GM12878 (cell line): Measurements from ENCODE around the gene MRPL44. TPM values are rescaled to one million over a fixed set of nuclear protein-coding genes. Genes with fewer than 3 reads are reported as not detected.

Source experiments
- ATF7 ChIP-seq: fragments of 450-650 bp; IDR thresholded peaks from 2 replicates; pipeline ENCODE4 v1.6.1; 2016; ENCODE audit warnings: low read depth, mild to moderate bottlenecking
- CBX5 ChIP-seq: sonication (generic); IDR thresholded peaks from 2 replicates; pipeline ENCODE4 v1.6.1; 2016; ENCODE audit warnings: low read depth, moderate library complexity, mild to moderate bottlenecking, inconsistent platforms
- CHD1 ChIP-seq: IDR thresholded peaks from 2 replicates; pipeline ENCODE4 v1.6.1; 2012; ENCODE audit warnings: low read depth, low read length, improper control_type of control experiment
- ESRRA ChIP-seq: IDR thresholded peaks from 2 replicates; pipeline ENCODE4 v1.6.1; 2012; ENCODE audit warnings: mild to moderate bottlenecking, low read length, improper control_type of control experiment
- GABPA ChIP-seq: IDR thresholded peaks from 2 replicates; pipeline ENCODE4 v1.6.1; 2014; ENCODE audit warnings: antibody characterized with exemption, low read depth, mild to moderate bottlenecking, inconsistent platforms
- GATAD2B ChIP-seq: fragments of 450-650 bp; conservative IDR thresholded peaks from 2 replicates; pipeline ENCODE4 v1.6.1; 2017; ENCODE audit warnings: low read depth, mild to moderate bottlenecking, moderate library complexity
- LARP7 ChIP-seq: fragments of 450-650 bp; IDR thresholded peaks from 2 replicates; pipeline ENCODE4 v1.6.1; 2017; ENCODE audit warnings: mild to moderate bottlenecking
- MTA3 ChIP-seq: IDR thresholded peaks from 2 replicates; pipeline ENCODE4 v1.6.1; 2012; ENCODE audit warnings: low read length, inconsistent platforms, borderline replicate concordance
- SMAD5 ChIP-seq: IDR thresholded peaks from 2 replicates; pipeline ENCODE4 v1.6.1; 2016; ENCODE audit warnings: antibody characterized with exemption, low read depth
- SPI1 ChIP-seq: IDR thresholded peaks from 2 replicates; pipeline ENCODE4 v1.6.1; 2011; ENCODE audit warnings: low read depth, mild to moderate bottlenecking, low read length, moderate library complexity, borderline replicate concordance; ENCODE audit not compliant: insufficient read depth
- TARDBP ChIP-seq: IDR thresholded peaks from 2 replicates; pipeline ENCODE4 v1.6.1; 2016; ENCODE audit warnings: borderline replicate concordance
- TBL1XR1 ChIP-seq: IDR thresholded peaks from 2 replicates; pipeline ENCODE4 v1.6.1; 2012; ENCODE audit warnings: low read depth, low read length, improper control_type of control experiment
- TCF3 ChIP-seq: IDR thresholded peaks from 2 replicates; pipeline ENCODE4 v1.6.1; 2012; ENCODE audit warnings: low read depth, mild to moderate bottlenecking, low read length, borderline replicate concordance; ENCODE audit not compliant: insufficient read depth
- TCF7 ChIP-seq: IDR thresholded peaks from 2 replicates; pipeline ENCODE4 v1.6.1; 2014; ENCODE audit warnings: antibody characterized with exemption, borderline replicate concordance
- YY1 ChIP-seq: IDR thresholded peaks from 2 replicates; pipeline ENCODE4 v1.6.1; 2011; ENCODE audit warnings: low read depth, mild to moderate bottlenecking, low read length
- ZNF217 ChIP-seq: fragments of 450-650 bp; IDR thresholded peaks from 2 replicates; pipeline ENCODE4 v1.6.1; 2017; ENCODE audit warnings: antibody characterized with exemption, mild to moderate bottlenecking
- polyA plus RNA-seq, 11 experiments: library from polyadenylated mRNA; depleted of rRNA in 4 of 11; unstranded in 6 of 11; stranded (reverse) in 5 of 11; fragments of >200 nt; fragmentation: Nextera tagmentation in 4 of 11; fragmentation: Illumina TruSeq in 1 of 11; extraction: Ambion mirVana in 4 of 11; extraction: Trizol in 1 of 11; gene quantifications; 1 replicate in 1 of 11; 2 replicates in 10 of 11; pipeline versions ENCODE4 v1.2.1 to v1.2.3, GENCODE V29; 2011 to 2016; ENCODE audit warnings: inconsistent platforms in 2 of 11, missing spikeins in 2 of 11, low read depth in 1 of 11
- total RNA-seq, 4 experiments: library from RNA; depleted of rRNA in 3 of 4; stranded (reverse); fragments of >200 nt in 3 of 4; fragmentation: Illumina TruSeq in 1 of 4; extraction: Trizol in 1 of 4; gene quantifications; 2 replicates each; pipeline versions ENCODE4 v1.2.1 to v1.2.3, GENCODE V29; 2013 to 2021
- TF ChIP-seq, protein P1 (sequence below), 3 experiments: IDR thresholded peaks in 2 of 3; conservative IDR thresholded peaks in 1 of 3; 2 replicates each; pipeline ENCODE4 v1.5.1; 2011; ENCODE audit warnings: low read depth in 3 of 3, low read length in 3 of 3, mild to moderate bottlenecking in 3 of 3, control low read depth in 2 of 3, moderate library complexity in 2 of 3, inconsistent platforms in 1 of 3, mixed read lengths in 1 of 3; ENCODE audit not compliant: control insufficient read depth in 2 of 3, insufficient read depth in 1 of 3; ENCODE audit errors: extremely low read depth in 1 of 3
- TF ChIP-seq, protein P2 (sequence below): IDR thresholded peaks from 2 replicates; pipeline ENCODE4 v1.6.1; 2011; ENCODE audit warnings: mild to moderate bottlenecking, low read depth, low read length, moderate library complexity; ENCODE audit not compliant: insufficient replicate concordance
- TF ChIP-seq, protein P3 (sequence below): IDR thresholded peaks from 2 replicates; pipeline ENCODE4 v1.6.1; 2012; ENCODE audit warnings: mild to moderate bottlenecking, low read depth, low read length
- TF ChIP-seq, protein P4 (sequence below): IDR thresholded peaks from 2 replicates; pipeline ENCODE4 v1.6.1; 2012; ENCODE audit warnings: low read depth, low read length, improper control_type of control experiment
- TF ChIP-seq, protein P5 (sequence below): IDR thresholded peaks from 2 replicates; pipeline ENCODE4 v1.6.1; 2011; ENCODE audit warnings: low read depth, low read length, improper control_type of control experiment, borderline replicate concordance

Gene MRPL44
- total and polyA plus RNA-seq, 10 of the 15 experiments (the other 5 are each of a cell fraction or from before 2014, with no cell fraction given), result 18.3 to 44.3 (median 37.5) TPM

DNA sequence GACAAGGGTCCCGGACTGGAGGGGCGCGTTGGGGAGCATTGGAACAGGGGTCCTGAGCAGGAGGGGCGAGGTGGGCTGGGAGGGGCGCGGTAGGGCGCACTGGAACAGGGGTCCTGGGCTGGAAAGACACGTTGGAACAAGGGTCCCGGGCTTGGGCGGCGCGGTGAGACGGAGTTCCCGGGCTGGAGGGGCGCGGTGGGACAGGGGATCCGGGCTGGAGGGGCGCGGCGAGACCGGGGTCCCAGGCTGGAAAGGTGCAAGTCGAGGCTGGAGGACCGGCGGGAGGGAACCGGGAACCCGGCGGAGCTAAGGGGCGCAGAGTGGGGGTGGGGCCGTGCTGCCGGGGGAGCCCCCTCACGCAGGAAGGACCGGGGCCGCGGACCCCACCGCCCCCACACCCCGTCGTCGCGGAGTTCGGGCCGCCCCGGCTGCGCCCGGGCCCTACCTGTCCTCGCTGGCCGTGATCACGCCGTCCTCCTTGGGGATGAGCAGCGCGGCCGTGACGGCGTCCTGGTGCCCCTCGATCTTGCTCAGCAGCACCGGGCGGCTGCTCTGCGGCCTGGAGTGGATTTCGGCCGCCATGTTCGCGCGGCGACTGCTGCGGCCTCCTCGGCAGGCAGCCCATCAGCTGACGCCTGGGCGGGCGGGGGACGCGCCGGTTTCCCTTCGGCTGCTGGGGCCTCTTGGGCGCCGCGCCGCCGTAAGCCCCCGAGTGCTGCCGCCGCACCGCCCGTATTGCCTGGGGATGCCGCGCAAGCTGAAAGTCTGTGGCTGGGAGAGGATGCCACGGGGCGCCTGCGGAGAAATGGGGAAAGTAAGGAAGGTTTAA is 12.3 kb upstream of the MRPL44 start, which contains the start of gene WDFY1 (continued):
- TF ChIP-seq, protein P1, sequence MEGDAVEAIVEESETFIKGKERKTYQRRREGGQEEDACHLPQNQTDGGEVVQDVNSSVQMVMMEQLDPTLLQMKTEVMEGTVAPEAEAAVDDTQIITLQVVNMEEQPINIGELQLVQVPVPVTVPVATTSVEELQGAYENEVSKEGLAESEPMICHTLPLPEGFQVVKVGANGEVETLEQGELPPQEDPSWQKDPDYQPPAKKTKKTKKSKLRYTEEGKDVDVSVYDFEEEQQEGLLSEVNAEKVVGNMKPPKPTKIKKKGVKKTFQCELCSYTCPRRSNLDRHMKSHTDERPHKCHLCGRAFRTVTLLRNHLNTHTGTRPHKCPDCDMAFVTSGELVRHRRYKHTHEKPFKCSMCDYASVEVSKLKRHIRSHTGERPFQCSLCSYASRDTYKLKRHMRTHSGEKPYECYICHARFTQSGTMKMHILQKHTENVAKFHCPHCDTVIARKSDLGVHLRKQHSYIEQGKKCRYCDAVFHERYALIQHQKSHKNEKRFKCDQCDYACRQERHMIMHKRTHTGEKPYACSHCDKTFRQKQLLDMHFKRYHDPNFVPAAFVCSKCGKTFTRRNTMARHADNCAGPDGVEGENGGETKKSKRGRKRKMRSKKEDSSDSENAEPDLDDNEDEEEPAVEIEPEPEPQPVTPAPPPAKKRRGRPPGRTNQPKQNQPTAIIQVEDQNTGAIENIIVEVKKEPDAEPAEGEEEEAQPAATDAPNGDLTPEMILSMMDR (IDR thresholded peaks at IDR 0.05 in 2 of 3, conservative IDR thresholded peaks at IDR 0.05 in 1 of 3; ENCODE audit: control insufficient read depth in 2 of 3, extremely low read depth in 1 of 3, insufficient read depth in 1 of 3, low read depth in 3 of 3, low read length in 3 of 3), result no peak
- TF ChIP-seq TCF3, result peak; percentile 37; the same call in 1 of the 2 replicates
- TF ChIP-seq ATF7, result no peak
- peak; percentile 96 for TF ChIP-seq LARP7
- no peak for TF ChIP-seq ESRRA
- TF ChIP-seq GABPA, result no peak
- TF ChIP-seq TCF7, result no peak
- TF ChIP-seq GATAD2B, result peak; percentile 94
- TF ChIP-seq MTA3, result no peak
- TF ChIP-seq YY1, result peak; percentile 95
- TF ChIP-seq SMAD5, result no peak
- TF ChIP-seq ZNF217, result peak; percentile 49; the same call in 1 of the 2 replicates
- TF ChIP-seq, protein P2, sequence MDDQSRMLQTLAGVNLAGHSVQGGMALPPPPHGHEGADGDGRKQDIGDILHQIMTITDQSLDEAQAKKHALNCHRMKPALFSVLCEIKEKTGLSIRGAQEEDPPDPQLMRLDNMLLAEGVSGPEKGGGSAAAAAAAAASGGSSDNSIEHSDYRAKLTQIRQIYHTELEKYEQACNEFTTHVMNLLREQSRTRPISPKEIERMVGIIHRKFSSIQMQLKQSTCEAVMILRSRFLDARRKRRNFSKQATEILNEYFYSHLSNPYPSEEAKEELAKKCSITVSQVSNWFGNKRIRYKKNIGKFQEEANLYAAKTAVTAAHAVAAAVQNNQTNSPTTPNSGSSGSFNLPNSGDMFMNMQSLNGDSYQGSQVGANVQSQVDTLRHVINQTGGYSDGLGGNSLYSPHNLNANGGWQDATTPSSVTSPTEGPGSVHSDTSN, result peak; percentile 71
- TF ChIP-seq, protein P3, sequence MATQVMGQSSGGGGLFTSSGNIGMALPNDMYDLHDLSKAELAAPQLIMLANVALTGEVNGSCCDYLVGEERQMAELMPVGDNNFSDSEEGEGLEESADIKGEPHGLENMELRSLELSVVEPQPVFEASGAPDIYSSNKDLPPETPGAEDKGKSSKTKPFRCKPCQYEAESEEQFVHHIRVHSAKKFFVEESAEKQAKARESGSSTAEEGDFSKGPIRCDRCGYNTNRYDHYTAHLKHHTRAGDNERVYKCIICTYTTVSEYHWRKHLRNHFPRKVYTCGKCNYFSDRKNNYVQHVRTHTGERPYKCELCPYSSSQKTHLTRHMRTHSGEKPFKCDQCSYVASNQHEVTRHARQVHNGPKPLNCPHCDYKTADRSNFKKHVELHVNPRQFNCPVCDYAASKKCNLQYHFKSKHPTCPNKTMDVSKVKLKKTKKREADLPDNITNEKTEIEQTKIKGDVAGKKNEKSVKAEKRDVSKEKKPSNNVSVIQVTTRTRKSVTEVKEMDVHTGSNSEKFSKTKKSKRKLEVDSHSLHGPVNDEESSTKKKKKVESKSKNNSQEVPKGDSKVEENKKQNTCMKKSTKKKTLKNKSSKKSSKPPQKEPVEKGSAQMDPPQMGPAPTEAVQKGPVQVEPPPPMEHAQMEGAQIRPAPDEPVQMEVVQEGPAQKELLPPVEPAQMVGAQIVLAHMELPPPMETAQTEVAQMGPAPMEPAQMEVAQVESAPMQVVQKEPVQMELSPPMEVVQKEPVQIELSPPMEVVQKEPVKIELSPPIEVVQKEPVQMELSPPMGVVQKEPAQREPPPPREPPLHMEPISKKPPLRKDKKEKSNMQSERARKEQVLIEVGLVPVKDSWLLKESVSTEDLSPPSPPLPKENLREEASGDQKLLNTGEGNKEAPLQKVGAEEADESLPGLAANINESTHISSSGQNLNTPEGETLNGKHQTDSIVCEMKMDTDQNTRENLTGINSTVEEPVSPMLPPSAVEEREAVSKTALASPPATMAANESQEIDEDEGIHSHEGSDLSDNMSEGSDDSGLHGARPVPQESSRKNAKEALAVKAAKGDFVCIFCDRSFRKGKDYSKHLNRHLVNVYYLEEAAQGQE, result no peak
- TF ChIP-seq, protein P4, sequence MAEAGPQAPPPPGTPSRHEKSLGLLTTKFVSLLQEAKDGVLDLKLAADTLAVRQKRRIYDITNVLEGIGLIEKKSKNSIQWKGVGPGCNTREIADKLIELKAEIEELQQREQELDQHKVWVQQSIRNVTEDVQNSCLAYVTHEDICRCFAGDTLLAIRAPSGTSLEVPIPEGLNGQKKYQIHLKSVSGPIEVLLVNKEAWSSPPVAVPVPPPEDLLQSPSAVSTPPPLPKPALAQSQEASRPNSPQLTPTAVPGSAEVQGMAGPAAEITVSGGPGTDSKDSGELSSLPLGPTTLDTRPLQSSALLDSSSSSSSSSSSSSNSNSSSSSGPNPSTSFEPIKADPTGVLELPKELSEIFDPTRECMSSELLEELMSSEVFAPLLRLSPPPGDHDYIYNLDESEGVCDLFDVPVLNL, result no peak
- TF ChIP-seq CHD1, result 0 out of 2 replicates have a peak, but pooled peaks have one; percentile 61
- TF ChIP-seq TBL1XR1, result 0 out of 2 replicates have a peak, but pooled peaks have one; percentile 18
- TF ChIP-seq, protein P5, sequence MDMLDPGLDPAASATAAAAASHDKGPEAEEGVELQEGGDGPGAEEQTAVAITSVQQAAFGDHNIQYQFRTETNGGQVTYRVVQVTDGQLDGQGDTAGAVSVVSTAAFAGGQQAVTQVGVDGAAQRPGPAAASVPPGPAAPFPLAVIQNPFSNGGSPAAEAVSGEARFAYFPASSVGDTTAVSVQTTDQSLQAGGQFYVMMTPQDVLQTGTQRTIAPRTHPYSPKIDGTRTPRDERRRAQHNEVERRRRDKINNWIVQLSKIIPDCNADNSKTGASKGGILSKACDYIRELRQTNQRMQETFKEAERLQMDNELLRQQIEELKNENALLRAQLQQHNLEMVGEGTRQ, result peak; percentile 35
- TF ChIP-seq CBX5, result peak; percentile 89; the same call in 1 of the 2 replicates
- TF ChIP-seq TARDBP, result 0 out of 2 replicates have a peak, but pooled peaks have one; percentile 51
- TF ChIP-seq SPI1, result no peak
